Sigmoid colon (tissue), 3 donors: ENCODE measurements around the gene CRB3.

Source experiments
- POLR2A ChIP-seq, 2 donors: fragments of 450-650 bp; IDR thresholded peaks; one replicate each; pipeline ENCODE4 v1.6.1; 2016; ENCODE audit warnings: antibody characterized with exemption in 2 of 2, mild to moderate bottlenecking in 2 of 2, moderate library complexity in 2 of 2
- TF ChIP-seq, protein P1 (sequence below), 4 experiments: fragments of 450-650 bp in 3 of 4; fragments of 200-600 bp in 1 of 4; IDR thresholded peaks; one replicate each; pipeline ENCODE4 v1.5.1; 2016 to 2019; ENCODE audit warnings: antibody characterized with exemption in 4 of 4, mild to moderate bottlenecking in 3 of 4, moderate library complexity in 2 of 4

DNA sequence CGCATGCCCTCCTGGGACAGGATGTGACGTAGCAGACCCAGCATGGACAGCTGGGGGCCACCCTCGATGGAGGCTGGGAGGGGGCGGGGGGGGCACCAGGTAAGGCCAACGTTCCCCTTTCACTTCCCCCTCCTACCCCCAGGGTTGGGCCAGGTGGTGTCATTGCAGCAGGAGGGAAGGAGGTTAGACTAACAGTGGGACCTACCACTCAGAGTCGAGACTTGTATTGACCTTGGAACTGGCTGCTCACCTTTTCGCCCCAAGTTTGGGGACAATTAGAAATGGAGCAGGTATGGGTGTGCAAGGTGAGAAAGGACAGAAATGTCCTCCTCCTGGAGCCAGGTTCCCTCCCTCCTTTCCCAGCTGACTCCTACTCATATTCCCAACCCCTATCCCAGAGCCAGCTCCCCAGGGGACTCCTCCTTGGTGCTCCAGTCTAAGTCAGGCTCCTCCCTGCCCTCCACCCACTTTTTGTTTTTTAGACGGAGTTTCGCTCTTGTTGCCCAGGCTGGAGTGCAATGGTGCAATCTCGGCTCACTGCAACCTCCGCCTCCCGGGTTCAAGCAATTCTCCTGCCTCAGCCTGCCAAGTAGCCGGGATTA lies 21.9 kb upstream of the CRB3 start:
- TF ChIP-seq, protein P1, sequence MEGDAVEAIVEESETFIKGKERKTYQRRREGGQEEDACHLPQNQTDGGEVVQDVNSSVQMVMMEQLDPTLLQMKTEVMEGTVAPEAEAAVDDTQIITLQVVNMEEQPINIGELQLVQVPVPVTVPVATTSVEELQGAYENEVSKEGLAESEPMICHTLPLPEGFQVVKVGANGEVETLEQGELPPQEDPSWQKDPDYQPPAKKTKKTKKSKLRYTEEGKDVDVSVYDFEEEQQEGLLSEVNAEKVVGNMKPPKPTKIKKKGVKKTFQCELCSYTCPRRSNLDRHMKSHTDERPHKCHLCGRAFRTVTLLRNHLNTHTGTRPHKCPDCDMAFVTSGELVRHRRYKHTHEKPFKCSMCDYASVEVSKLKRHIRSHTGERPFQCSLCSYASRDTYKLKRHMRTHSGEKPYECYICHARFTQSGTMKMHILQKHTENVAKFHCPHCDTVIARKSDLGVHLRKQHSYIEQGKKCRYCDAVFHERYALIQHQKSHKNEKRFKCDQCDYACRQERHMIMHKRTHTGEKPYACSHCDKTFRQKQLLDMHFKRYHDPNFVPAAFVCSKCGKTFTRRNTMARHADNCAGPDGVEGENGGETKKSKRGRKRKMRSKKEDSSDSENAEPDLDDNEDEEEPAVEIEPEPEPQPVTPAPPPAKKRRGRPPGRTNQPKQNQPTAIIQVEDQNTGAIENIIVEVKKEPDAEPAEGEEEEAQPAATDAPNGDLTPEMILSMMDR (IDR thresholded peaks at IDR 0.05) = no peak
- no peak for TF ChIP-seq POLR2A (IDR thresholded peaks at IDR 0.05)
